SK-N-SH treated with all-trans-retinoic acid at 6 μM for 48 hours (cell line): ENCODE measurements around the gene NDRG2.

Experiments
- ATAC-seq: fragments of 200-7000 bp; cut with Tn5 transposase; 3 replicates; pipeline ENCODE4 v1.9.1; 2020; ENCODE audit warnings: mild to moderate bottlenecking, moderate library complexity
- BACH2 ChIP-seq: fragments of 250-450 bp; sonication (Bioruptor Pico); IDR thresholded peaks from 2 replicates; pipeline ENCODE4 v1.9.0; 2021; ENCODE audit warnings: mild to moderate bottlenecking, borderline replicate concordance
- CREB5 ChIP-seq: fragments of 250-450 bp; sonication (Bioruptor Pico); IDR thresholded peaks from 2 replicates; pipeline ENCODE4 v1.5.1; 2020; ENCODE audit warnings: low read depth, mild to moderate bottlenecking, moderate library complexity
- CSDC2 ChIP-seq: fragments of 250-450 bp; sonication (Bioruptor Pico); IDR thresholded peaks from 2 replicates; pipeline ENCODE4 v1.5.0; 2020; ENCODE audit warnings: mild to moderate bottlenecking, moderate library complexity
- CSRNP3 ChIP-seq: fragments of 250-450 bp; sonication (Bioruptor Pico); IDR thresholded peaks from 2 replicates; pipeline ENCODE4 v1.5.1; 2021; ENCODE audit warnings: mild to moderate bottlenecking, moderate library complexity
- ESRRG ChIP-seq: fragments of 250-450 bp; sonication (Bioruptor Pico); IDR thresholded peaks from 2 replicates; pipeline ENCODE4 v1.6.1; 2021; ENCODE audit warnings: mild to moderate bottlenecking
- GLIS3 ChIP-seq: fragments of 250-450 bp; sonication (Bioruptor Pico); IDR thresholded peaks from 2 replicates; pipeline ENCODE4 v1.5.0; 2020; ENCODE audit warnings: mild to moderate bottlenecking, moderate library complexity
- ISL1 ChIP-seq: fragments of 250-450 bp; sonication (Bioruptor Pico); IDR thresholded peaks from 2 replicates; pipeline ENCODE4 v2.1.2; 2022; ENCODE audit warnings: mild to moderate bottlenecking, moderate library complexity
- OSR1 ChIP-seq: fragments of 250-450 bp; sonication (Bioruptor Pico); IDR thresholded peaks from 2 replicates; pipeline ENCODE4 v1.8.0; 2022; ENCODE audit warnings: moderate library complexity, mild to moderate bottlenecking, inconsistent platforms
- PATZ1 ChIP-seq: fragments of 250-450 bp; sonication (Bioruptor Pico); IDR thresholded peaks from 2 replicates; pipeline ENCODE4 v1.8.0; 2020; ENCODE audit warnings: mild to moderate bottlenecking, moderate library complexity, borderline replicate concordance
- PPARA ChIP-seq: fragments of 250-450 bp; sonication (Bioruptor Pico); IDR thresholded peaks from 2 replicates; pipeline ENCODE4 v1.5.0; 2020; ENCODE audit warnings: mild to moderate bottlenecking, borderline replicate concordance
- SNAI2 ChIP-seq: fragments of 250-450 bp; sonication (Bioruptor Pico); IDR thresholded peaks from 2 replicates; pipeline ENCODE4 v1.5.0; 2020; ENCODE audit warnings: mild to moderate bottlenecking, moderate library complexity
- TCF4 ChIP-seq: fragments of 250-450 bp; sonication (Bioruptor Pico); IDR thresholded peaks from 2 replicates; pipeline ENCODE4 v1.8.0; 2021; ENCODE audit warnings: mild to moderate bottlenecking, moderate library complexity, borderline replicate concordance
- TOX ChIP-seq: fragments of 250-450 bp; sonication (Bioruptor Pico); IDR thresholded peaks from 2 replicates; pipeline ENCODE4 v1.8.0; 2021; ENCODE audit warnings: mild to moderate bottlenecking, moderate library complexity, borderline replicate concordance
- ZC3H10 ChIP-seq: fragments of 250-450 bp; sonication (Bioruptor Pico); IDR thresholded peaks from 2 replicates; pipeline ENCODE4 v1.5.1; 2021; ENCODE audit warnings: mild to moderate bottlenecking, moderate library complexity
- ZNF565 ChIP-seq: fragments of 450-650 bp; formaldehyde crosslinking; conservative IDR thresholded peaks from 2 replicates; pipeline ENCODE4 v1.5.0; 2020; ENCODE audit warnings: low read depth, mild to moderate bottlenecking, moderate library complexity
- ZNF70 ChIP-seq: fragments of 450-650 bp; formaldehyde crosslinking; IDR thresholded peaks from 2 replicates; pipeline ENCODE4 v1.5.0; 2020; ENCODE audit warnings: mild to moderate bottlenecking, moderate library complexity
- ZNF8 ChIP-seq: fragments of 450-650 bp; formaldehyde crosslinking; IDR thresholded peaks from 2 replicates; pipeline ENCODE4 v1.5.0; 2020; ENCODE audit warnings: mild to moderate bottlenecking, moderate library complexity
- TF ChIP-seq, protein P1 (sequence below): fragments of 250-450 bp; sonication (Bioruptor Pico); IDR thresholded peaks from 2 replicates; pipeline ENCODE4 v1.5.0; 2020; ENCODE audit warnings: mild to moderate bottlenecking, moderate library complexity
- TF ChIP-seq, protein P2 (sequence below): fragments of 250-450 bp; sonication (Bioruptor Pico); IDR thresholded peaks from 2 replicates; pipeline ENCODE4 v1.8.0; 2021; ENCODE audit warnings: low read depth, mild to moderate bottlenecking, moderate library complexity, borderline replicate concordance

NDRG2 gene

GRCh38 chr14:21037156-21037555 is 12.3 kb upstream of the NDRG2 start:
- no peak for TF ChIP-seq BACH2 (CRISPR knock-in tag)
- no peak for TF ChIP-seq PPARA (CRISPR knock-in tag)
- TF ChIP-seq ZNF8 (CRISPR knock-in tag), result no peak
- no peak for TF ChIP-seq CSRNP3 (CRISPR knock-in tag)
- no peak for TF ChIP-seq SNAI2
- TF ChIP-seq OSR1 (CRISPR knock-in tag), result no peak
- no peak for TF ChIP-seq ISL1 (CRISPR knock-in tag)
- TF ChIP-seq, protein P1, sequence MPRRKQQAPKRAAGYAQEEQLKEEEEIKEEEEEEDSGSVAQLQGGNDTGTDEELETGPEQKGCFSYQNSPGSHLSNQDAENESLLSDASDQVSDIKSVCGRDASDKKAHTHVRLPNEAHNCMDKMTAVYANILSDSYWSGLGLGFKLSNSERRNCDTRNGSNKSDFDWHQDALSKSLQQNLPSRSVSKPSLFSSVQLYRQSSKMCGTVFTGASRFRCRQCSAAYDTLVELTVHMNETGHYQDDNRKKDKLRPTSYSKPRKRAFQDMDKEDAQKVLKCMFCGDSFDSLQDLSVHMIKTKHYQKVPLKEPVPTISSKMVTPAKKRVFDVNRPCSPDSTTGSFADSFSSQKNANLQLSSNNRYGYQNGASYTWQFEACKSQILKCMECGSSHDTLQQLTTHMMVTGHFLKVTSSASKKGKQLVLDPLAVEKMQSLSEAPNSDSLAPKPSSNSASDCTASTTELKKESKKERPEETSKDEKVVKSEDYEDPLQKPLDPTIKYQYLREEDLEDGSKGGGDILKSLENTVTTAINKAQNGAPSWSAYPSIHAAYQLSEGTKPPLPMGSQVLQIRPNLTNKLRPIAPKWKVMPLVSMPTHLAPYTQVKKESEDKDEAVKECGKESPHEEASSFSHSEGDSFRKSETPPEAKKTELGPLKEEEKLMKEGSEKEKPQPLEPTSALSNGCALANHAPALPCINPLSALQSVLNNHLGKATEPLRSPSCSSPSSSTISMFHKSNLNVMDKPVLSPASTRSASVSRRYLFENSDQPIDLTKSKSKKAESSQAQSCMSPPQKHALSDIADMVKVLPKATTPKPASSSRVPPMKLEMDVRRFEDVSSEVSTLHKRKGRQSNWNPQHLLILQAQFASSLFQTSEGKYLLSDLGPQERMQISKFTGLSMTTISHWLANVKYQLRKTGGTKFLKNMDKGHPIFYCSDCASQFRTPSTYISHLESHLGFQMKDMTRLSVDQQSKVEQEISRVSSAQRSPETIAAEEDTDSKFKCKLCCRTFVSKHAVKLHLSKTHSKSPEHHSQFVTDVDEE (CRISPR knock-in tag), result no peak
- no peak for TF ChIP-seq CSDC2
- no peak for TF ChIP-seq ZC3H10 (CRISPR knock-in tag)
- TF ChIP-seq TOX (CRISPR knock-in tag), result no peak
- TF ChIP-seq CREB5, result no peak
- TF ChIP-seq ZNF565, result no peak
- no peak for ATAC-seq

DNA sequence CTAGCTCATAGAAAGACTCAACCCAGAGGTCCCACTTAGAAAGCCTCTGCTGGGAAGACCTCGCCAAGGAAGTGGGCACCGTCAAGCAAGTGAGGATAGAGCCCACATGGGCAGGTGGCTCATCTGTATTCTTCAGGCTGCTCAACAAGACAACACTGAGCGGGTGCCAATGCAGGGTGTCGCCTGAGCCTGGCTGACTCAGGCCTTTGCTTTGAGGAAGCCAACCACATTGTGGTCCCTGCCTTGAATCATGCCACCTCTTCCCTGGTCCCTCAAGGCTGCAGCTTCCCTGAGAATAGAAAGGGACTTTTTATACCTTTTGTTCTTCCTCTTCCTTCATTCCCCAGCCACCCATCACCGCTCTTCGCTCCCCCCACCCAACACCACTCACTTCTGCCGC is 11.9 kb upstream of the NDRG2 start:
- ATAC-seq, result no peak
- TF ChIP-seq SNAI2, result no peak
- no peak for TF ChIP-seq PATZ1
- TF ChIP-seq CSRNP3 (CRISPR knock-in tag), result no peak
- TF ChIP-seq BACH2 (CRISPR knock-in tag), result no peak
- TF ChIP-seq ISL1 (CRISPR knock-in tag), result no peak
- no peak for TF ChIP-seq TOX (CRISPR knock-in tag)
- no peak for TF ChIP-seq ZC3H10 (CRISPR knock-in tag)
- no peak for TF ChIP-seq GLIS3 (CRISPR knock-in tag)
- TF ChIP-seq, protein P2, sequence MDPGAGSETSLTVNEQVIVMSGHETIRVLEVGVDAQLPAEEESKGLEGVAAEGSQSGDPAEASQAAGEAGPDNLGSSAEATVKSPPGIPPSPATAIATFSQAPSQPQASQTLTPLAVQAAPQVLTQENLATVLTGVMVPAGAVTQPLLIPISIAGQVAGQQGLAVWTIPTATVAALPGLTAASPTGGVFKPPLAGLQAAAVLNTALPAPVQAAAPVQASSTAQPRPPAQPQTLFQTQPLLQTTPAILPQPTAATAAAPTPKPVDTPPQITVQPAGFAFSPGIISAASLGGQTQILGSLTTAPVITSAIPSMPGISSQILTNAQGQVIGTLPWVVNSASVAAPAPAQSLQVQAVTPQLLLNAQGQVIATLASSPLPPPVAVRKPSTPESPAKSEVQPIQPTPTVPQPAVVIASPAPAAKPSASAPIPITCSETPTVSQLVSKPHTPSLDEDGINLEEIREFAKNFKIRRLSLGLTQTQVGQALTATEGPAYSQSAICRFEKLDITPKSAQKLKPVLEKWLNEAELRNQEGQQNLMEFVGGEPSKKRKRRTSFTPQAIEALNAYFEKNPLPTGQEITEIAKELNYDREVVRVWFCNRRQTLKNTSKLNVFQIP (CRISPR knock-in tag), result no peak
- no peak for TF ChIP-seq ZNF70 (CRISPR knock-in tag)
- no peak for TF ChIP-seq ZNF8 (CRISPR knock-in tag)
- no peak for TF ChIP-seq CREB5
- TF ChIP-seq, all 23 proteins: peak for 0

DNA sequence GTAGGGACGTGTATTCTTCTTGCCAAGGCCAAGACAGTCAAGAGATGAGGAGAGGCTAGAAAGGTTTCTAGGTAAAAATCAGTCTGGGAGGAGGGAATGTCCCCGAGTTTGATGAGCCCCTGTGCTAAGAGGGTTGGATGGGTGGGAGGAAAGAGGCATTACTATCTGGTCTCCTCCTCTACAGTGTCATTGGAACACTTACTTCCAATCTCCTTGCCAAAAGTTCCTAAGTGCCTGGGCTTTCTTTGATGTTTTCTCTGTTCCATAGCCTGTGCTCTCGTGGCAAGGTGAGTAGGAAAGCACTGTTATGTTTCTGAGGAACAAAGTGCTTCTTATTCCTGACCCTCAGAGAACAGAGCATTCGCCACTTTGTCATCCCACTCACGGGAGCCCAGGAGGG is 9.8 kb upstream of the NDRG2 start, which contains the start of gene RNASE13:
Gene RNASE13, minus strand, starts transcription at position 101 of the 400 bp plus-strand sequence. CDS start 519 bp downstream, outside the sequence.
- TF ChIP-seq CSRNP3 (CRISPR knock-in tag) (no peak), ESRRG (no peak), CREB5 (no peak), TCF4 (CRISPR knock-in tag) (no peak), CSDC2 (no peak)
- TF ChIP-seq, protein P1 (CRISPR knock-in tag), result no peak
- ATAC-seq, result no peak
